Neural progenitor cell (in vitro differentiated cells): ENCODE measurements around the gene ZNF213. TPM values are rescaled to one million over a fixed set of nuclear protein-coding genes. Genes with fewer than 3 reads are reported as not detected.
"Not testable (repeated sequence)": the region's sequence is repeated elsewhere in the genome, so short reads cannot be mapped to it uniquely, and the experiment has no call there.

ENCODE experiments used
- DNase-seq: peaks from one replicate; pipeline ENCODE4 v3.0.0-alpha.2; 2016; ENCODE audit warnings: low spot score
- H2AFZ ChIP-seq: fragments of 200-600 bp; sonication (generic); replicated peaks from 2 replicates; pipeline ENCODE4 v1.6.1; 2016; ENCODE audit warnings: antibody characterized with exemption
- H3F3A ChIP-seq: fragments of 200-600 bp; sonication (generic); 2 replicates; pipeline ENCODE4 v1.6.1; 2016; ENCODE audit warnings: antibody characterized with exemption, low read depth
- H3K27ac ChIP-seq: fragments of 200-600 bp; sonication (generic); 2 replicates; pipeline ENCODE4 v1.5.1; 2016; ENCODE audit warnings: mild to moderate bottlenecking
- H3K27me3 ChIP-seq: fragments of 200-600 bp; sonication (generic); 2 replicates; pipeline ENCODE4 v1.6.1; 2016; ENCODE audit warnings: mild to moderate bottlenecking, moderate library complexity
- H3K36me3 ChIP-seq: fragments of 200-600 bp; sonication (generic); 2 replicates; pipeline ENCODE4 v1.5.1; 2016
- H3K4me1 ChIP-seq: fragments of 200-600 bp; sonication (generic); 2 replicates; pipeline ENCODE4 v1.6.1; 2016; ENCODE audit warnings: mixed run types
- H3K4me2 ChIP-seq: fragments of 200-600 bp; sonication (generic); 2 replicates; pipeline ENCODE4 v1.6.1; 2016
- H3K4me3 ChIP-seq: fragments of 200-600 bp; sonication (generic); 2 replicates; pipeline ENCODE4 v1.5.1; 2016
- H3K79me2 ChIP-seq: fragments of 200-600 bp; sonication (generic); 2 replicates; pipeline ENCODE4 v1.6.1; 2016; ENCODE audit warnings: low read depth
- H3K9ac ChIP-seq: fragments of 200-600 bp; sonication (generic); 2 replicates; pipeline ENCODE4 v1.6.1; 2016
- H3K9me3 ChIP-seq: fragments of 200-600 bp; sonication (generic); 2 replicates; pipeline ENCODE4 v1.5.1; 2016; ENCODE audit warnings: low read depth
- H4K20me1 ChIP-seq: fragments of 200-600 bp; sonication (generic); 2 replicates; pipeline ENCODE4 v1.6.1; 2016; ENCODE audit warnings: low read depth
- H3K27ac Mint-ChIP-seq: 3 replicates; pipeline ENCODE4 v1.8.0; 2021; ENCODE audit warnings: mixed read lengths
- H3K27me3 Mint-ChIP-seq: 2 replicates; pipeline ENCODE4 v1.8.0; 2022; ENCODE audit warnings: low read depth, mild to moderate bottlenecking, inconsistent platforms, moderate library complexity, mixed read lengths; ENCODE audit not compliant: insufficient read depth
- H3K36me3 Mint-ChIP-seq: 3 replicates; pipeline ENCODE4 v1.8.0; 2021; ENCODE audit warnings: mixed read lengths
- H3K4me1 Mint-ChIP-seq: 3 replicates; pipeline ENCODE4 v1.8.0; 2021; ENCODE audit warnings: mixed read lengths
- H3K4me3 Mint-ChIP-seq: 3 replicates; pipeline ENCODE4 v1.8.0; 2021; ENCODE audit warnings: mild to moderate bottlenecking, moderate library complexity, mixed read lengths
- H3K9me3 Mint-ChIP-seq: 3 replicates; pipeline ENCODE4 v1.8.0; 2020; ENCODE audit warnings: mixed read lengths
- EZH2 ChIP-seq: fragments of 200-600 bp; sonication (generic); IDR thresholded peaks from 2 replicates; pipeline ENCODE4 v1.6.1; 2017; ENCODE audit warnings: antibody characterized with exemption, mild to moderate bottlenecking, moderate library complexity
- EZH2phosphoT487 ChIP-seq: fragments of 200-600 bp; sonication (generic); IDR thresholded peaks from 2 replicates; pipeline ENCODE4 v1.6.1; 2017; ENCODE audit warnings: antibody characterized with exemption
- total RNA-seq: library from RNA; depleted of rRNA; stranded (reverse); fragments of >200 nt; gene quantifications from 2 replicates; pipeline ENCODE4 v1.2.3, GENCODE V29; 2015; ENCODE audit warnings: low replicate concordance
- TF ChIP-seq, protein P1 (sequence below): fragments of 200-600 bp; sonication (generic); IDR thresholded peaks from 2 replicates; pipeline ENCODE4 v1.5.1; 2017; ENCODE audit warnings: antibody characterized with exemption, mild to moderate bottlenecking

ZNF213 gene
- total RNA-seq, 1 donor from 2014 or later, result 1.3 TPM

DNA sequence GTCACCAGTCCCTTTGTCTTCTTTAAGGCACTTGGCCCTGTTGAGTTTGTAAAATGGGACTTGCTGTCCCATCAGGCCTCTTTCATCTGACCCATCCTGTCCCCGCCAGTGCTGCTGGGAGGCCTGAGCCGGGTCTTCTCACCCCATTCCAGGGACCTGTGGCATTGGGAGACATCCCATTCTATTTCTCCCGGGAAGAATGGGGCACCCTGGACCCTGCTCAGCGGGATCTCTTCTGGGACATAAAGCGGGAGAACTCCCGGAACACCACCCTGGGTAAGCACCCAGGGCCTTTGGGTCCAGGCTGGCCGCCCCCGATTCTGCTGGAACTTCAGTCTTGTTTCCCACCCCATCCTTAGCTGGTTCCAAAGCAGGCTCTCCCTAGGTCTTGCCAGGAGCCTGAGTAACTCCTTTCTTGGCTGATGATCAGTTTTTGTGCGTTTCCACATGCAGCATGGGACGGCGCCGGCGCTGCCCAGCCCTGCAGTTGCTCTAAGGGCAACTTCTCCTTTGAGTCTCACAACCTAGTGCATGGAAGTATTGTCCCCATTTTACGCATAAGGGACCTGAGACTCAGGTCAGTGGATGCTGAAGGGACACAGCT lies 4.1 kb downstream of the ZNF213 start:
- H3K27ac Mint-ChIP-seq, result peak overlapping the region; percentile 35
- peaks cover 9% of the 10 kb centered on the region for H3K27me3 Mint-ChIP-seq
- H3K36me3 ChIP-seq, result no peaks in the 10 kb centered on the region

DNA sequence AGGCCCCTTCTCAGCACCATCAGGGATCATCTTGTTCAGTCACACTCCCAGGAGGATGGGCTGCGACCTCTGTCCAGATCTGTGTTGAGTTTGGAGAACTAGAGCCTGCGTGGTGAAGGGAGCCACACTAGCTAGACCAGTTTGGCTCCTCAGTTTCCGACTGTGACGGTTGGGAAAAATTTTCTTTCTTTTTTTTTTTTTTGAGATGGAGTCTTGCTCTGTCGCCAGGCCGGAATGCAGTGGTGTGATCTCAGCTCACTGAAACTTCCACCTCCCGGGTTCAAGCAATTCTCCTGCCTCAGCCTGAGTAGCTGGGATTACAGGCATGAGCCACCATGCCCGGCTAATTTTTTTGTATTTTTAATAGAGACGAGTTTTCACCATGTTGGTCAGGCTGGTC lies 4.7 kb downstream of the ZNF213 start:
- not testable (repeated sequence) for H3K36me3 Mint-ChIP-seq, H3K4me3 ChIP-seq, H3K36me3 ChIP-seq, H3K4me2 ChIP-seq, H3K27ac Mint-ChIP-seq, H3K4me1 Mint-ChIP-seq, H3K9me3 Mint-ChIP-seq, H3K27me3 ChIP-seq, H2AFZ ChIP-seq, H3K4me3 Mint-ChIP-seq, H3K27ac ChIP-seq, H3K9me3 ChIP-seq, H3K27me3 Mint-ChIP-seq, DNase-seq, H3K9ac ChIP-seq, H3K4me1 ChIP-seq, H4K20me1 ChIP-seq
- H3F3A ChIP-seq, result peaks cover 11% of the 10 kb centered on the region
- peaks cover 17% of the 10 kb centered on the region for H3K79me2 ChIP-seq

More for the DNA sequence above, 4.1 kb downstream of the ZNF213 start:
- no peak overlapping the region for H3K9ac ChIP-seq
- no peaks in the 10 kb centered on the region for H3K27me3 ChIP-seq
- no peak overlapping the region for H3K4me3 Mint-ChIP-seq
- H3K9me3 Mint-ChIP-seq, result no peaks in the 10 kb centered on the region
- H3K27ac ChIP-seq, result no peak overlapping the region
- peaks cover 23% of the 10 kb centered on the region for H3K79me2 ChIP-seq
- peaks cover 6% of the 10 kb centered on the region for H4K20me1 ChIP-seq
- H3K4me3 ChIP-seq, result no peak overlapping the region
- no peak for TF ChIP-seq EZH2phosphoT487
- TF ChIP-seq EZH2, result no peak
- TF ChIP-seq, protein P1, sequence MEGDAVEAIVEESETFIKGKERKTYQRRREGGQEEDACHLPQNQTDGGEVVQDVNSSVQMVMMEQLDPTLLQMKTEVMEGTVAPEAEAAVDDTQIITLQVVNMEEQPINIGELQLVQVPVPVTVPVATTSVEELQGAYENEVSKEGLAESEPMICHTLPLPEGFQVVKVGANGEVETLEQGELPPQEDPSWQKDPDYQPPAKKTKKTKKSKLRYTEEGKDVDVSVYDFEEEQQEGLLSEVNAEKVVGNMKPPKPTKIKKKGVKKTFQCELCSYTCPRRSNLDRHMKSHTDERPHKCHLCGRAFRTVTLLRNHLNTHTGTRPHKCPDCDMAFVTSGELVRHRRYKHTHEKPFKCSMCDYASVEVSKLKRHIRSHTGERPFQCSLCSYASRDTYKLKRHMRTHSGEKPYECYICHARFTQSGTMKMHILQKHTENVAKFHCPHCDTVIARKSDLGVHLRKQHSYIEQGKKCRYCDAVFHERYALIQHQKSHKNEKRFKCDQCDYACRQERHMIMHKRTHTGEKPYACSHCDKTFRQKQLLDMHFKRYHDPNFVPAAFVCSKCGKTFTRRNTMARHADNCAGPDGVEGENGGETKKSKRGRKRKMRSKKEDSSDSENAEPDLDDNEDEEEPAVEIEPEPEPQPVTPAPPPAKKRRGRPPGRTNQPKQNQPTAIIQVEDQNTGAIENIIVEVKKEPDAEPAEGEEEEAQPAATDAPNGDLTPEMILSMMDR, result no peak
- peaks cover 17% of the 10 kb centered on the region for H3F3A ChIP-seq
- no peaks in the 10 kb centered on the region for H3K9me3 ChIP-seq
- peaks cover 11% of the 10 kb centered on the region for H3K4me1 Mint-ChIP-seq
- H2AFZ ChIP-seq, result no peak overlapping the region
- peaks cover 3% of the 10 kb centered on the region for H3K4me1 ChIP-seq
- no peak for DNase-seq
- H3K4me2 ChIP-seq, result no peak overlapping the region
- H3K36me3 Mint-ChIP-seq, result peaks cover 8% of the 10 kb centered on the region

DNA sequence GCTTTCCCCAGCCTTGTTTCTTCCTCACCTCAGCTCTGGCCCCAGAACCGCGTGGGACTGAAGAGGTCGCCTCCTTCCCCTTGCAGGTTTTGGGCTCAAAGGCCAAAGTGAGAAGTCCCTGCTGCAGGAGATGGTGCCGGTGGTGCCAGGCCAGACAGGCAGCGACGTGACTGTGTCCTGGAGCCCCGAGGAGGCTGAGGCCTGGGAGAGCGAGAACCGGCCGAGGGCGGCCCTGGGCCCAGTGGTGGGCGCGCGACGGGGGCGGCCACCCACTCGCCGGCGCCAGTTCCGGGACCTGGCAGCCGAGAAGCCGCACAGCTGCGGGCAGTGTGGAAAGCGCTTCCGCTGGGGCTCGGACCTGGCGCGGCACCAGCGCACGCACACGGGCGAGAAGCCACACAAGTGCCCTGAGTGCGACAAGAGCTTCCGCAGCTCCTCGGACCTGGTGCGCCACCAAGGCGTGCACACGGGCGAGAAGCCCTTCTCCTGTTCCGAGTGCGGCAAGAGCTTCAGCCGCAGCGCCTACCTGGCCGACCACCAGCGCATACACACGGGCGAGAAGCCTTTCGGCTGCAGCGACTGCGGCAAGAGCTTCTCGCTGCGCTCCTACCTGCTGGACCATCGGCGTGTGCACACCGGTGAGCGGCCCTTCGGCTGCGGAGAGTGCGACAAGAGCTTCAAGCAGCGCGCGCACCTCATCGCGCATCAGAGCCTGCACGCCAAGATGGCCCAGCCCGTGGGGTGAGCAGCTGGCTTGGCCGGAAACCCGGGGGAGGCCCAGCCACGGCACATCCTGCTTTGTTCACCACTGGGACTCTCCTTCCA lies 6.0 kb downstream of the ZNF213 start:
- H3K9me3 ChIP-seq, result no peaks in the 10 kb centered on the region

More for the DNA sequence above, 6.0 kb downstream of the ZNF213 start:
- Histone ChIP-seq H4K20me1 (no peaks in the 10 kb centered on the region), H3K4me1 (peaks cover 3% of the 10 kb centered on the region), H2AFZ (no peak overlapping the region), H3K27me3 (no peaks in the 10 kb centered on the region), H3K4me3 (no peak overlapping the region), H3K36me3 (no peaks in the 10 kb centered on the region), H3F3A (peaks cover 5% of the 10 kb centered on the region), H3K4me2 (no peak overlapping the region), H3K79me2 (peaks cover 9% of the 10 kb centered on the region), H3K9ac (no peak overlapping the region), H3K27ac (no peak overlapping the region)
- H3K27ac Mint-ChIP-seq, result no peak overlapping the region
- peaks cover 4% of the 10 kb centered on the region for H3K27me3 Mint-ChIP-seq
- H3K4me3 Mint-ChIP-seq, result no peak overlapping the region
- no peaks in the 10 kb centered on the region for H3K9me3 Mint-ChIP-seq
- H3K4me1 Mint-ChIP-seq, result peaks cover 6% of the 10 kb centered on the region
- H3K36me3 Mint-ChIP-seq, result peaks cover 8% of the 10 kb centered on the region
- TF ChIP-seq, protein P1, result no peak
- no peak for TF ChIP-seq EZH2
- DNase-seq, result no peak
